NOMO-1 treated with DMSO at 0.1 percent for 48 hours (cell line): ENCODE measurements around the gene ABCA1.
"Not testable (repeated sequence)": the region's sequence is repeated elsewhere in the genome, so short reads cannot be mapped to it uniquely, and the experiment has no call there.

ENCODE experiments used
- DNase-seq: peaks from one replicate; lab custom pipeline; 2025; ENCODE audit not compliant: unreplicated experiment; lab: John Stamatoyannopoulos, UW

Gene ABCA1

GRCh38 chr9:104875320-104875719, 52.6 kb downstream of the ABCA1 start:
- DNase-seq, result no peak

- DNase-seq, result no peak
Measured at GRCh38 chr9:104873489-104873850, 54.5 kb downstream of the ABCA1 start.

GRCh38 chr9:104872656-104873488, 55.1 kb downstream of the ABCA1 start:
- DNase-seq, result peak; percentile 70

- no peak for DNase-seq
Measured at GRCh38 chr9:104871961-104872527, 55.9 kb downstream of the ABCA1 start.

GRCh38 chr9:104869811-104870210, 58.1 kb downstream of the ABCA1 start:
- DNase-seq, result no peak

- peak; percentile 95 for DNase-seq
Measured at GRCh38 chr9:104868687-104869404, 59.1 kb downstream of the ABCA1 start.

GRCh38 chr9:104868303-104868686, 59.7 kb downstream of the ABCA1 start:
- DNase-seq, result no peak

GRCh38 chr9:104866191-104866590, 61.8 kb downstream of the ABCA1 start:
- no peak for DNase-seq

GRCh38 chr9:104864675-104865104, 63.3 kb downstream of the ABCA1 start:
- no peak for DNase-seq

- DNase-seq, result peak; percentile 61
Measured at GRCh38 chr9:104863180-104863883, 64.6 kb downstream of the ABCA1 start.

GRCh38 chr9:104861397-104861796, 66.6 kb downstream of the ABCA1 start:
- DNase-seq, result peak; percentile 75

- DNase-seq, result peak; percentile 93
Measured at GRCh38 chr9:104860263-104860662, 67.7 kb downstream of the ABCA1 start.

GRCh38 chr9:104858846-104859245, 69.1 kb downstream of the ABCA1 start:
- no peak for DNase-seq

GRCh38 chr9:104858271-104858670, 69.7 kb downstream of the ABCA1 start:
- no peak for DNase-seq

- DNase-seq, result no peak
Measured at GRCh38 chr9:104856413-104856941, 71.5 kb downstream of the ABCA1 start.

GRCh38 chr9:104855807-104856206, 72.1 kb downstream of the ABCA1 start:
- DNase-seq, result no peak

GRCh38 chr9:104855258-104855657, 72.7 kb downstream of the ABCA1 start:
- not testable (repeated sequence) for DNase-seq

GRCh38 chr9:104854613-104855012, 73.3 kb downstream of the ABCA1 start:
- DNase-seq, result no peak

- DNase-seq, result no peak
Measured at GRCh38 chr9:104853683-104854082, 74.3 kb downstream of the ABCA1 start.

- DNase-seq, result no peak
Measured at GRCh38 chr9:104853159-104853558, 74.8 kb downstream of the ABCA1 start.

GRCh38 chr9:104851546-104851920, 76.4 kb downstream of the ABCA1 start:
- no peak for DNase-seq
